Small intestine (tissue), 7 donors: Measurements from ENCODE around the gene SLC17A9. TPM values are rescaled to one million over a fixed set of nuclear protein-coding genes. Genes with fewer than 3 reads are reported as not detected.

ENCODE experiments used
- DNase-seq, 2 donors: peaks; one replicate each; pipeline versions ENCODE4 v3.0.0 to v3.0.0-alpha.2; 2013
- FAIRE-seq: peaks from 2 replicates; lab custom pipeline; 2012; peaks lifted over from hg19 to GRCh38; lab: Jason Lieb, UNC
- H3K27ac ChIP-seq, 3 donors: one replicate each; pipeline ENCODE4 v1.5.1; 2013; ENCODE audit warnings: low read length in 2 of 3, mild to moderate bottlenecking in 2 of 3, control low read depth in 1 of 3, inconsistent platforms in 1 of 3, low read depth in 1 of 3, moderate library complexity in 1 of 3
- H3K27me3 ChIP-seq, 3 donors: one replicate each; pipeline ENCODE4 v1.6.1; 2013; ENCODE audit warnings: low read length in 3 of 3, inconsistent platforms in 1 of 3; ENCODE audit not compliant: control insufficient read depth in 3 of 3, insufficient read depth in 3 of 3
- H3K36me3 ChIP-seq, 3 donors: one replicate each; pipeline ENCODE4 v1.6.1; 2013; ENCODE audit warnings: low read length in 3 of 3, inconsistent platforms in 1 of 3, low read depth in 1 of 3, mild to moderate bottlenecking in 1 of 3, moderate library complexity in 1 of 3; ENCODE audit not compliant: control insufficient read depth in 3 of 3, insufficient read depth in 2 of 3
- H3K4me1 ChIP-seq, 3 donors: one replicate each; pipeline ENCODE4 v1.6.1; 2013; ENCODE audit warnings: low read length in 2 of 3, inconsistent platforms in 1 of 3, low read depth in 1 of 3, mild to moderate bottlenecking in 1 of 3, moderate library complexity in 1 of 3; ENCODE audit not compliant: control insufficient read depth in 3 of 3, insufficient read depth in 2 of 3
- H3K4me3 ChIP-seq, 3 donors: one replicate each; pipeline ENCODE4 v1.5.1; 2013; ENCODE audit warnings: low read length in 3 of 3, control low read depth in 1 of 3, inconsistent platforms in 1 of 3, low read depth in 1 of 3, mild to moderate bottlenecking in 1 of 3, moderate library complexity in 1 of 3
- H3K9me3 ChIP-seq, 2 donors: one replicate each; pipeline ENCODE4 v1.6.1; 2013; ENCODE audit warnings: low read depth in 1 of 2, low read length in 1 of 2; ENCODE audit not compliant: control insufficient read depth in 2 of 2, insufficient read depth in 1 of 2
- WGBS, 3 donors: extraction: QIAGEN DNeasy Blood & Tissue Kit; methylation state at CpG; one replicate each; pipeline ENCODE4 v1.1.7; 2013; 5-methylcytosine and 5-hydroxymethylcytosine counted together
- polyA plus RNA-seq, 4 donors: library from polyadenylated mRNA; stranded (reverse) in 3 of 4; unstranded in 1 of 4; fragments of 200-250 nt in 3 of 4; fragments of 120-200 nt in 1 of 4; gene quantifications; one replicate each; pipeline versions ENCODE4 v1.2.1 to v1.2.3, GENCODE V29; 2013
- donor health status: healthy with polysubstance abuse.
- donor health status: control.
- donor health status: control.
- donor health status: Bipolar disorder and iron deficiency.
- donor health status: healthy.

The SLC17A9 gene
- polyA plus RNA-seq, 4 donors, result 0.22 to 11.2 (median 1.8) TPM

DNA sequence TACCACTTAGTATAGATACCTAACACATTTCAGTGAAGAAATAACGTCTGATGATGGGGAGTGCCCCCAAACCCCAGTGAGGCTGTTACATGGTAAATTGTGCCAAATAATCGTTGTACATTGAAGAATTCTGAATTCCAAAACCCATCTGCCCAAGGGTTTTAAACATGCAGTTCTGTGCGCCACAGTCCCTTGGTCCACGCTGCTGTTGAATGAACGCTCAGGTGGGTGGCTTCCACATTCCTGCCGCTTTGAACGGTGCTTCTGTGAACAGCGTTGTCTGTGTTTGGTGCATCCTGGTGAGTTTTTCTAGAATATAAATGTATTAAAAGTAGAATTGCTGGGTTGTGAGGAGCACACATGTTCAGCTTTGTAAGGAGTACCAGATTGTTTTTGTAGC is 11.6 kb upstream of the SLC17A9 start:
- 91 to 92% (median 91%) methylated on average over 8 of the region's 8 CpGs for WGBS, 3 donors
- no peak for DNase-seq
- no peak overlapping the region for H3K27ac ChIP-seq
- FAIRE-seq, result no peak
- H3K9me3 ChIP-seq, result no peaks in the 10 kb centered on the region
- H3K27me3 ChIP-seq, result no peaks in the 10 kb centered on the region
- no peak overlapping the region for H3K4me3 ChIP-seq
- H3K36me3 ChIP-seq, result peaks cover 12 to 45% (median 16%) of the 10 kb centered on the region in 3 donors
- peaks cover 0 to 8% (median 3%) of the 10 kb centered on the region in 3 donors for H3K4me1 ChIP-seq

- H3K4me1 ChIP-seq, result peaks cover 0 to 4% (median 0%) of the 10 kb centered on the region in 3 donors
- no peak for FAIRE-seq
- no peaks in the 10 kb centered on the region for H3K9me3 ChIP-seq
- no peak overlapping the region for H3K4me3 ChIP-seq
- DNase-seq, result no peak
- WGBS, 3 donors, result 96 to 100% (median 98%) methylated on average over 1 of the region's 1 CpG
- no peak overlapping the region for H3K27ac ChIP-seq
- H3K36me3 ChIP-seq, result peaks cover 12 to 48% (median 19%) of the 10 kb centered on the region in 3 donors
- no peaks in the 10 kb centered on the region for H3K27me3 ChIP-seq
Measured at GRCh38 chr20:62941792-62942191, 10.7 kb upstream of the SLC17A9 start.

- H3K4me3 ChIP-seq, result no peak overlapping the region
- DNase-seq, result no peak
- H3K27ac ChIP-seq, result no peak overlapping the region
- 92 to 100% (median 93%) methylated on average over 2 of the region's 2 CpGs for WGBS, 3 donors
- peaks cover 0 to 4% (median 0%) of the 10 kb centered on the region in 3 donors for H3K4me1 ChIP-seq
- no peak for FAIRE-seq
- H3K36me3 ChIP-seq, result peaks cover 12 to 52% (median 19%) of the 10 kb centered on the region in 3 donors
- no peaks in the 10 kb centered on the region for H3K9me3 ChIP-seq
- H3K27me3 ChIP-seq, result no peaks in the 10 kb centered on the region
Measured at GRCh38 chr20:62942456-62942855, 10.1 kb upstream of the SLC17A9 start.

DNA sequence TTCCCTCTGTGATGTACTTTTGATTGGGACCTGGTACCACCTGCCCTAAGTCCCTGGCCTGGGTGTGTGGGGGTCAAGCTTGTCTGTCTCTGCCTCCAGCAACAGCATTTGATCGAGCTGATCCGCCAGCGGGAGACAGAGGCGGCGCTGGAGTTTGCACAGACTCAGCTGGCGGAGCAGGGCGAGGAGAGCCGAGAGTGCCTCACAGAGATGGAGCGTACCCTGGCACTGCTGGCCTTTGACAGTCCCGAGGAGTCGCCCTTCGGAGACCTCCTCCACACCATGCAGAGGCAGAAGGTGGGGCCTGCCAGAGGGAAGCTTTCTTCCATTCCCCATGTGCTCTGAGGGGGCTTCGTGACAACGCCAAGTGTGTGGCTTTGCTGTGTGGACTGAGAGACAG is 9.1 kb upstream of the SLC17A9 start:
- peaks cover 0 to 4% (median 0%) of the 10 kb centered on the region in 3 donors for H3K4me1 ChIP-seq
- no peak for DNase-seq
- no peak overlapping the region for H3K4me3 ChIP-seq
- no peak overlapping the region for H3K27ac ChIP-seq
- H3K27me3 ChIP-seq, result no peaks in the 10 kb centered on the region
- no peak for FAIRE-seq
- H3K9me3 ChIP-seq, result no peaks in the 10 kb centered on the region
- whole genome bisulfite sequencing, 3 donors, result 94 to 97% (median 97%) methylated on average over 14 of the region's 14 CpGs
- H3K36me3 ChIP-seq, result peaks cover 12 to 58% (median 19%) of the 10 kb centered on the region in 3 donors

- no peak for DNase-seq
- peaks cover 0 to 4% (median 0%) of the 10 kb centered on the region in 3 donors for H3K4me1 ChIP-seq
- no peaks in the 10 kb centered on the region for H3K27me3 ChIP-seq
- peaks cover 0 to 5% of the 10 kb centered on the region in 2 donors for H3K9me3 ChIP-seq
- no peak for FAIRE-seq
- H3K4me3 ChIP-seq, result no peak overlapping the region
- H3K27ac ChIP-seq, result no peak overlapping the region
- 94 to 97% (median 95%) methylated on average over 8 of the region's 8 CpGs for WGBS, 3 donors
- peaks cover 12 to 64% (median 23%) of the 10 kb centered on the region in 3 donors for H3K36me3 ChIP-seq
Measured at GRCh38 chr20:62944184-62944583, 8.3 kb upstream of the SLC17A9 start.

GRCh38 chr20:62944746-62945145 is 7.8 kb upstream of the SLC17A9 start:
- WGBS, 3 donors, result 93 to 96% (median 94%) methylated on average over 10 of the region's 10 CpGs
- no peak for DNase-seq
- Histone ChIP-seq H3K27ac (no peak overlapping the region), H3K4me1 (peaks cover 0 to 1% (median 0%) of the 10 kb centered on the region in 3 donors), H3K9me3 (peaks cover 0 to 5% of the 10 kb centered on the region in 2 donors), H3K4me3 (no peak overlapping the region), H3K27me3 (no peaks in the 10 kb centered on the region), H3K36me3 (peaks cover 12 to 65% (median 23%) of the 10 kb centered on the region in 3 donors)
- FAIRE-seq, result no peak

DNA sequence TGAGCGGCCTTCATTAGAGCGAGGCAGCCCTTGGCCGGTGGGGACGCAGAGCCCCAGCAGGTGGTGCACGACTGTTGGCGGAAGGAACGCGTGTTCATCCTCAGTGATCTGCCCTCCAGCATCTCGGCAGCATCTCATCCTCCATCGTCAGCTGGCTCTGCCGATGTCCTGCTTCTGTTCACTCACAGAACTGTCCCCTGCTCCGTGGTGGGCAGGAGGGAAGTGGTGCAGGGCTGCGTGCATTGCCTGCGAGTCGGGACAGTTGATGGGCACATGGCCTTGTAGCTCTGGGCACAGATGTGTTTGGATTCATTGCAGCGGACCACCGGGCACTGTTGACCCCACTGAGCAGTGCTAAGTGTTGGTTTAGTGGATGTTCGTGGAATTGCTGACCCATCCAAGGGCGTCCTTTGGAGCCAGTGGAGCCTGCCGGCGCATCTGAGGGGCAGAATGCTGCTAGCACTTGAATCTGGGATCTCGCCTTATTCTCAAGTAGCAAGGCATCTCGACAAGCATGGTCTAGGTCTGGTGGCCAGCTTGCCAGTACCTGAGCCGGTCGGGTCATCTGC is 6.7 kb upstream of the SLC17A9 start:
- H3K4me3 ChIP-seq, result no peak overlapping the region
- peaks cover 12 to 73% (median 23%) of the 10 kb centered on the region in 3 donors for H3K36me3 ChIP-seq
- H3K27ac ChIP-seq, result no peak overlapping the region
- no peak for FAIRE-seq
- 92 to 94% (median 94%) methylated on average over 24 to 25 of the region's 25 CpGs for WGBS, 3 donors
- DNase-seq, result no peak
- no peaks in the 10 kb centered on the region for H3K4me1 ChIP-seq
- H3K9me3 ChIP-seq, result peaks cover 0 to 5% of the 10 kb centered on the region in 2 donors
- no peaks in the 10 kb centered on the region for H3K27me3 ChIP-seq

- DNase-seq (peak in 1 of 2 donors; percentile 50), FAIRE-seq (no peak)
- H3K4me1 ChIP-seq, result peaks cover 0 to under 1% (median 0%) of the 10 kb centered on the region in 3 donors
- H3K36me3 ChIP-seq, result peaks cover 11 to 76% (median 23%) of the 10 kb centered on the region in 3 donors
- peaks cover 0 to 5% of the 10 kb centered on the region in 2 donors for H3K9me3 ChIP-seq
- H3K27me3 ChIP-seq, result no peaks in the 10 kb centered on the region
- no peak overlapping the region for H3K27ac ChIP-seq
- WGBS, 3 donors, result 14 to 68% (median 40%) methylated on average over 10 of the region's 10 CpGs
- H3K4me3 ChIP-seq, result no peak overlapping the region
Measured at GRCh38 chr20:62946918-62947317, 5.6 kb upstream of the SLC17A9 start.
